ENCODE data around the gene ATP5F1A. TPM values are rescaled to one million over a fixed set of nuclear protein-coding genes. Genes with fewer than 3 reads are reported as not detected.

The ATP5F1A gene
- total and polyA plus RNA-seq, 2 of the 4 experiments (the other 2 are of a cell fraction) = 543 to 1,085 TPM

- Histone ChIP-seq H3K79me1 (ENCODE audit: low read depth in 1 of 2, low read length in 2 of 2) (peaks cover 7 to 11% of the 10 kb centered on the region in 2 experiments; a peak in 2 of 4 replicates), H3K4me3 (ENCODE audit: insufficient read depth, low read depth, low read length) (no peak overlapping the region), H3K9me3 (ENCODE audit: control insufficient read depth, insufficient read depth, low read length) (no peaks in the 10 kb centered on the region), H3K18ac (ENCODE audit: low read depth, low read length) (no peak overlapping the region), H3K9me1 (ENCODE audit: insufficient read depth, low read length) (peaks cover 6% of the 10 kb centered on the region; the same call in 1 of the 2 replicates), H3K23ac (ENCODE audit: low read depth, low read length) (no peak overlapping the region), H3K27me3 (ENCODE audit: control insufficient read depth, insufficient read depth, low read length) (no peaks in the 10 kb centered on the region), H4K5ac (ENCODE audit: low read depth, low read length) (no peak overlapping the region), H3K4me2 (ENCODE audit: low read depth, low read length) (no peak overlapping the region), H4K20me1 (ENCODE audit: insufficient read depth, low read length) (no peaks in the 10 kb centered on the region), H3K36me3 (ENCODE audit: control insufficient read depth, insufficient read depth, low read length) (peaks cover 8% of the 10 kb centered on the region), H3K27ac (ENCODE audit: insufficient read depth, low read length) (no peak overlapping the region), H2AFZ (replicated peaks; ENCODE audit: low read length, poor library complexity) (no peak overlapping the region), H2AK5ac (ENCODE audit: low read depth, low read length) (no peak overlapping the region), H3K4me1 (ENCODE audit: control insufficient read depth, insufficient read depth, low read length) (no peaks in the 10 kb centered on the region), H2AK9ac (replicated peaks; ENCODE audit: low read depth, low read length, poor library complexity) (no peak overlapping the region), H2BK5ac (ENCODE audit: low read depth, low read length, poor library complexity, severe bottlenecking) (no peak overlapping the region), H3K4ac (ENCODE audit: low read depth, low read length) (no peak overlapping the region), H3K56ac (ENCODE audit: extremely low read depth, insufficient read depth, low read length) (no peak overlapping the region), H4K91ac (ENCODE audit: insufficient read depth, low read depth, low read length) (no peak overlapping the region), H2BK120ac (ENCODE audit: low read depth, low read length) (no peak overlapping the region), H3K9ac (ENCODE audit: low read depth, low read length) (no peak overlapping the region), H2BK15ac (ENCODE audit: low read depth, low read length) (no peak overlapping the region), H2BK20ac (ENCODE audit: low read depth, low read length) (no peak overlapping the region), H4K8ac (ENCODE audit: low read depth in 2 of 2, low read length in 2 of 2) (no peak overlapping the region), H3K14ac (replicated peaks; ENCODE audit: low read depth, low read length) (no peak overlapping the region)
- TF ChIP-seq NFE2L2 (IDR thresholded peaks at IDR 0.05; ENCODE audit: low read depth, low read length) = no peak
- no peak for TF ChIP-seq MXI1 (IDR thresholded peaks at IDR 0.05; ENCODE audit: borderline replicate concordance, low read depth, low read length)
- TF ChIP-seq CHD1 (IDR thresholded peaks at IDR 0.05; ENCODE audit: low read depth, low read length) = no peak
- TF ChIP-seq BHLHE40 (IDR thresholded peaks at IDR 0.05; ENCODE audit: low read depth, low read length) = no peak
- TF ChIP-seq USF2 (IDR thresholded peaks at IDR 0.05; ENCODE audit: low read depth, low read length) = no peak
- TF ChIP-seq RAD21 (IDR thresholded peaks at IDR 0.05; ENCODE audit: low read length) = no peak
- no peak for TF ChIP-seq CTCF (conservative IDR thresholded peaks at IDR 0.05; ENCODE audit: low read depth, low read length)
- TF ChIP-seq RCOR1 (IDR thresholded peaks at IDR 0.05; ENCODE audit: insufficient replicate concordance, low read length) = no peak
- TF ChIP-seq RFX5 (IDR thresholded peaks at IDR 0.05; ENCODE audit: low read depth, low read length) = no peak
- TF ChIP-seq SMC3 (IDR thresholded peaks at IDR 0.05; ENCODE audit: low read depth, low read length) = no peak
- no peak for TF ChIP-seq FOS (IDR thresholded peaks at IDR 0.05; ENCODE audit: low read depth, low read length)
- TF ChIP-seq CEBPB (IDR thresholded peaks at IDR 0.05; ENCODE audit: low read depth, low read length) = no peak
- TF ChIP-seq MAFK (IDR thresholded peaks at IDR 0.05; ENCODE audit: low read depth, low read length) = no peak
- in situ Hi-C loops (cut with MboI; ENCODE audit: low sequenced_read_pairs) = no loop called here
- dilution Hi-C loops (cut with HindIII; ENCODE audit: low sequenced_read_pairs, unreplicated experiment) = no loop called here
- BruUV-seq (replicated peaks) = no TSS peak
- CTCF ChIA-PET = interaction anchor here (0.6 to 2.0 kb wide), 3 partner anchors 11 to 1768 kb away, joined by 3 to 5 read pairs (median 4); a partner anchor contains a TSS
- intact Hi-C loops (cut with micrococcal nuclease) = no loop called here
- POLR2A ChIA-PET (ENCODE audit: unreplicated experiment) = interaction anchor here (0.6 kb wide), 1 partner anchor 516 kb away, joined by 5 read pairs; no protein-coding TSS in a partner anchor
- no CpG with 5 or more reads among the region's 1 CpG for WGBS, 2 experiments (ENCODE audit: extremely low coverage in 2 of 2, insufficient read length in 1 of 2)
- DNase-seq (no peak), ATAC-seq (ENCODE audit: low read depth) (no peak)
These were observed 15.7 kb upstream of the ATP5F1A start for GRCh38 chr18:46113751-46114150.

All from IMR-90 (cell line).